Stimulated activated CD4-positive, alpha-beta T cell treated with anti-CD3 and anti-CD28 coated beads, TNF-alpha, amount 100 ng/mL, for 1 hour (primary cell): ENCODE results near the gene CORO7.
A peak's percentile ranks its signal among the peaks of the same experiment; 100 is the strongest.

ENCODE experiments used
- DNase-seq, 3 donors: peaks; one replicate each; pipeline ENCODE4 v3.0.0-alpha.2; 2020; ENCODE audit warnings: low read depth in 3 of 3, low spot score in 1 of 3

Gene CORO7

DNA sequence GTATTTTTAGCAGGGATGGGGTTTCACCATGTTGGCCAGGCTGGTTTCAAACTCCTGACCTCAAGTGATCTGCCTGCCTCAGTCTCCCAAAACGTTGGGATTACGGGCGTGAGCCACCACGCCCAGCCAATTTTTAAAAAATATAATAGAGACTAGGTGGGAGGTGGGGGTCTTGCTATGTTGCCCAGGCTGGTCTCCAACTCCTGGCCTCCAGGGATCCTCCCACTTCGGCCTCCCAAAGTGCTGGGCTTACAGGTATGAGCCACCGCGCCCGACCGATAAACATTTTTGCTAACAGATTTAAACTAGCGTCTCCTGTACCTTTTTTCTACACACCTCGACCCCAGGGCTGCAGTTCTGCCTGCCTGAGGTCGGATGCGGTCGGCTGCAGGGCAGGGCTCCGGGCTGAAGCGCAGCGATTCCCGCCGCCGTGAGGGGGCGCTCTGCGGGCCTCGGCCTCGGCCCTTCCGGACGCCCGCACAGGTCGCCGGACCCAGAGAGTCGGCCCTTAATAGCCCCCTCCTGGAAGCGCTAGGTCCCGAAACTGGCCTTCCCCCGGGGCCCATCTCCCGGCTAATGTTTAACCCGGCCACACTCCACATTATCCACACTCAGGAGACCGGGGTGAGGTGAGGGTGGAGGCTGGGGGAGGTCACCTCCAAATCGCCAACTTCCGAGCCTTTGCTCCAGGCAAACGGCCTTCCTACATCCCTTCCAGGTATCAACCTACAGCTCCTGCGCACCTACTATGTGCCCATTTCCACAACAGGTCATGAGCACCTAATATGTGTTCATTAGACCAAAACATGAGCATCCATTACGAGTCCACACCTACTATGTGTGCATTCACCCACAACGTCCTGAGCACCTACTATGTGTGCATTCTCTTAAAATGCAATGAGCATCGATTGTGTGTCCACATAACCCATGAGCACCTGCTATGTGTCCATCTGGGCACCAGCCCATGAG lies 102.5 kb downstream of the CORO7 start:
- DNase-seq = no peak

DNA sequence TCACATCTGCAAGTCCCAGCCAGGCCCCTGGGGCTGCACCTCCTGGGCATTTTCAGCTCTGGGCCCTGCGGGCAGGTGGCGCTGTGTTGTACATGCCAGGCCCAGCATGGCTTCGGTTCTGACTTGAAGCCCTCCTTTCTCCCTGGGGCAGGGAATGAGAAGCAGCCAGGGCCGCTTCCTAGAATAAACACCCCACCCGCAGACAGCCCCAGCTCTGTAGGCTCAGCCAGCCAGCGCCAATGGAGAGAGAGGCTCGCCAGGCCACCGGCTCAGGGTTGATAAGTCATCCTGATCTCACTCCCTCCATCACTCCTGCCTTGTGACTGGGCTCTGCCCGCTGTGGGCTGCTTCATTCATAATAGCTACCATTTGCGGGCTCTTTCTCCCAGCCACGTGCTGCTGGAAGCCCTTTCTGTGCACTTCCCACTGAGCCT lies 106.5 kb downstream of the CORO7 start:
- DNase-seq = no peak

DNA sequence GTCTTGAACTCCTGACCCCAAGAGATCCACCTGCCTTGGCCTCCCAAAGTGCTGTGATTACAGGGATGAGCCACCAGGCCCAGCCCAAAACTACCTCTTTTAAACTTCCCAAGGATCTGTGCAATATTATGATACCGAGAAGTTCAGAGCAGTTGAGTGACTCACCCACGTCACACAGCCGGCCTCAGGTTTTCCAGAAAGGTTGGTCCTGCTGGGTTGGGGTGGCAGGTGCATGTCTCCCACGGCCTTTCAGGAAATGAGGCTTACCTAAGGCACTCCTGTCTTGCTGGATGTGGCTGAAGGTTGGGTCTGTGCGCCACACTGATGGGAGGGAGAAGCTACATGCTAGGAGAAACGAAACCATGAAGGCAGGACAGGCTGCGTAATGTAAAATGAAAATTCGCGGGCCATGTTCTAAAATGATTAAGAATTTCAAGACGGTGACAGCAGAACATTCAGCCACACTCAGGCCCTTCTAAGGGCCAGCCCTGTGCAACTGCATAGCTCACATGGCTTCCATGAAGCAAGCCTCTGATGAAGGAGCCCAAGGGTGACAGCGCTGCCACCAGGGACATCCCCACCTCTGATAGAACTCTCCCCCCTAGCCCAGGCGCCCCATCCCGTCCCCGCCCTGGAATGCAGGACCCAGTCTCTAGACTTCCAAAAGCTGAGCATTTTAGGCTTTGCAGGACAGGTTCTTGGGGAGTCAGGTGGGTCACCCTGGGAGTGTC lies 107.1 kb downstream of the CORO7 start:
- no peak for DNase-seq

- peak; percentile 92 to 94 (median 94) for DNase-seq
These were observed 109.0 kb downstream of the CORO7 start for GRCh38 chr16:4307215-4308037.

DNA sequence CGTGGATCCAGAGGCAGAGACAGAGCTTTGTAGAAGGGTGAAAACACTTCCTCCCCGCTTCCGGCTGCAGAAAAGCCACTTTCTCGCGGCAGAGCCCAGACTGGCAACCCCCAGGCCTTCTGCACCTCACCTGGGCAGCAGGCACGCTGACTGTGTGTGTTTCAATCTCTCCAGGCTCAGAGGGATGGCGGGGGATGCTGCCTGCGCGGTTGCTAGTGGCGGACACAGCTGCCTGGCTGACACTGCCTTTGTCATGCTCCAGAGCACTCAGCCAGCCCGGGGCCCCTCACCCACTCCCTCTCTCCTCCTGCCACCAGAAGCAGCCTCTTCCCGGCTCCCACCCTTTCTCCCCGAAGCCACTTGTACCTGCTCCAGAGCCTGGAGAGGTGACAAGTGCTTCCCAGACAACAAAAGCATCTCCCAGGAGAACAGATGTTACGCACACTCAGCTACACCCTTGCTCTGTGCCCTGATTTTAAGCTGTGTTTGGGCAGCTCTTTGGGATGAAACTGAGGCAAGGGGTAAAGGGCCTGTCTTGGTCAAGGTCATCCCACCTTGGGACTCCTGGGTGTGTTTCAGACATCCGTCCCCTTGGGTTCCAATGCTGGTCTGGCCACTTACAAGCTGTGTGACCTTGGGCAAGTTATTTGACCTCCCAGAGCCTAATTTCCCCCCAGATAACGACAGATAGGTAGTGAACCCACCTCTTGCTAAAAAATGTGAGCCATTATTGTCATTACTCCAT lies 109.8 kb downstream of the CORO7 start:
- DNase-seq = peak in 1 of 3 donors; percentile 28
